Measurements from ENCODE around the gene TMEM219. TPM values are rescaled to one million over a fixed set of nuclear protein-coding genes. Genes with fewer than 3 reads are reported as not detected.

Gene TMEM219
- total RNA-seq, 1 experiment from 2014 or later = 60.8 TPM

DNA sequence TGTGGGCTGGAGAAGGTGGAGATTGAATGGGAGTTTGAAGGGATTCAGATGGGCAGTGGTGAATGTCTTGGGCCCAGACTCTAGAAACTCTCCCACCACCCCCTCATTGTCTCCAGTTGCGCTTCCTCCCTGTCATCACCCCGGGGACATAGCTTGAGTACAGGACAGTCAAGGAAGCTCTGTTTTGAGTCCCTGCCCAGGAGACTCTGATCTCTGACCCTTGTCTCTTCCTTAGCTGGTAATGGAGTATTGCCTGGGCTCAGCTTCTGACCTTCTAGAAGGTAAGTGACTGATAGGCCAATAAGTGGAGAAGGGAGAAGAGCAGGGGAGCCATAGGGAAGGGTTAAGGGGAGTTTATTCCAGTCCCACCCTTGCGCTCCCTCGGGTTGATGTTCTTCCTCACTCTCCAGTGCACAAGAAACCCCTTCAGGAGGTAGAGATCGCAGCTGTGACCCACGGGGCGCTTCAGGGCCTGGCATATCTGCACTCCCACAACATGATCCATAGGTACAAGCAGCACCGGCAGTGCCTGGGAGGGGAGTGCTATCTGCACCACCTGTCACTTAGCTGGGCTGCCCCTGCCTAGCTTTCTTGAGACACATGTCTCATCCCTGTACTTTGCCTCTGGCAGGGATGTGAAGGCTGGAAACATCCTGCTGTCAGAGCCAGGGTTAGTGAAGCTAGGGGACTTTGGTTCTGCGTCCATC, 16.8 kb downstream of the TMEM219 start:
- DNase-seq (ENCODE audit: low spot score) = no peak

DNA sequence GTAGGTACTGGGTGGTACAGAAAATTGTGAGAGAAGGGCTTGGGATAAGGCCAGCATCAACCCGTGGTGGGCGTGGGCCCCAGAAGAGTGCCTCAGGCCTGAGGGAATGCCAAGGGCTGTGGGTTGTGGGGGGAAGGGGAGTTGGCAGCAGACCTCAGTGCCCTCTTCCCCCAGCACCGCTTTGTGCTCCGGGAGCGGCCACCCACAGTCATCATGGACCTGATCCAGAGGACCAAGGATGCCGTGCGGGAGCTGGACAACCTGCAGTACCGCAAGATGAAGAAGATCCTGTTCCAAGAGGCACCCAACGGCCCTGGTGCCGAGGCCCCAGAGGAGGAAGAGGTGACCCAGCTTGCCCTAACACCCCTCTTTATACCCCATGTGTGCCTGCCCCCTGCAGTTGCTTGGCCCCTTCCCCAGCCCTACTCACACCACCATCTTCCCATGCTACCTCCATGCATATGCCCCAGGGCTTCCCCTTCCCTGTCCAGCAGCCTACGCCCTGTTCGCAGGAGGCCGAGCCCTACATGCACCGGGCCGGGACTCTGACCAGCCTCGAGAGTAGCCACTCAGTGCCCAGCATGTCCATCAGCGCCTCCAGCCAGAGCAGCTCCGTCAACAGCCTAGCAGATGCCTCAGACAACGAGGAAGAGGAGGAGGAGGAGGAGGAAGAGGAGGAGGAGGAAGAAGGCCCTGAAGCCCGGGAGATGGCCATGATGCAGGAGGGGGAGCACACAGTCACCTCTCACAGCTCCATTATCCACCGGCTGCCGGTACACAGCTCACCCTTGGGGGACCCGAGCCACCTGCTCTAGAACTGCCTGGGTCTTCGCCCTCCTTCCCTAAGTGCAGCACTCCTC, 20.9 kb downstream of the TMEM219 start:
- DNase-seq (ENCODE audit: low spot score) = no peak

DNA sequence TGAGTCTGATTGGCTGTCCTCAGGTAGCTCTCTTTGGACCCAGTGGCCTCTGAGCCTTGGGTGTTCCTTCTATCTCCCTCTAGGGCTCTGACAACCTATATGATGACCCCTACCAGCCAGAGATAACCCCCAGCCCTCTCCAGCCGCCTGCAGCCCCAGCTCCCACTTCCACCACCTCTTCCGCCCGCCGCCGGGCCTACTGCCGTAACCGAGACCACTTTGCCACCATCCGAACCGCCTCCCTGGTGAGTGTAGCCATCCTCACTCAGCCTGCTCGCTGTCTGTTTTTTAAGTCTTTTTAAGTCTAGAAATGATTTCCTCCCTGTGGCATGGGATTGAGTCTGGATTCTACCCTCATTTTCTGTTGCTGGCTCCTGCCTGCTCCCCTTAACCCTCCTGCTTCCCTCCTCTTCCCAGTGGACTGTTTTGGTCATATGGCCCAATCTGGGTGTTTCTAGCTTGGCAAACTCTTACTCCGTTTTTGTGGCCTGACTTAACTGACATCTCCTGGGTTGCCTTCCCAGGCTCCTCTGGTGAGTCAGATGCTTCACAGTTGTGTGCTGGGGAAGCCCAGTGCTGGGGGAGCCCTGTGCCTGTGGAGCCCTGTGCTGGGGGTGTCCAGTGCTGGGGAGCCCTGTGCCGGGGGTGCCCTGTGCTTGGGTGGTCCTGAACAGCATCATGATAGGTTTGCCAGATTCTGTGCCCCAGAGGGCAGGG, 21.7 kb downstream of the TMEM219 start:
- DNase-seq (ENCODE audit: low spot score) = no peak

DNA sequence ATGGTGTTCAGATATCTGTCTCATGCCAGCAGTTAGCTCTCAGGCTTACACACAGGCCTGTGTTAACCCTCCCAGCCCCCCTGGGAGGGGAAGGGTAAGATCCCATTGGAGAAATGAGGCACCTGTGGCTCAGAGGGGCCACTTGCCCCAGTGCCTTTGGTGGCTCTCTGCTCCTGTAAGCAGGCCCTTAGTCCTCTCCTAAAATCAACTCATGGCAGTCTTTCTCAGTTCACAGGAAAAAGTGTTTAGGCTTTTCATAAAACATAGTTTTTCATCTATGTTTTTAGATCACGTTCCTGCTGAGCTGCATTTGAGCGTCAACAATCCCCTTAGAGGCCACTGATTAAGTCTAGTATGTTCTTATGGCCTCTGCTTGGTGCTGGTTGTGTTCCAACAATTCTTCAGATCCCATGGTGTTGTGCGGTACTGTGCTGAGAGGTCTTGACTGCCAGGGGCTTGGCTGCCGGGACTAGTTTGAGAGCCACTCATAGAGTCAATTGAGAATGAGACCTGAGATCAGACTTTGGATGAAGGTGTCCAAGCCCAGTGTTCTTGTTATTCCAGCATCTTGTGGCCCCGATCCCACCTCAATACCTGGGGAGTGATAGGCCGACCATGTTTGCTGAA, 22.4 kb downstream of the TMEM219 start:
- DNase-seq (ENCODE audit: low spot score) = no peak

DNA sequence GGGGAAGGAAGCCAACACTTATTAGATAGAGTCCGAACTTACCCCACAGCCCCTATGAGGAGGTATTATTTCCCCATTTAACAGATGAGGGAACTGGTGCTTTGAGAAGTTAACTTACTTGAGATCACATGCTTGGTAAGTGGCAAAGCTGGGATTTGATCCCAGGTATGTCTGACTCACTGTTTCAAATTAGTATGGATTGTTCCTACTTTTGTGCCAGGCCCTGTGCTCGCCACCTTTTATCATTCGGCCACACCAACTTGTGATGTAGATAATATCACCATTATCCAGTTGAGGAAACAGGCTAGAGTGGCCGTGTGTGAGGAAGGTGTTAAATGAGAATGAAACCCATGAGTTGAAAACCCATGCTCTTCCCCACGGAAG, 22.9 kb downstream of the TMEM219 start:
- no peak for DNase-seq (ENCODE audit: low spot score)

DNA sequence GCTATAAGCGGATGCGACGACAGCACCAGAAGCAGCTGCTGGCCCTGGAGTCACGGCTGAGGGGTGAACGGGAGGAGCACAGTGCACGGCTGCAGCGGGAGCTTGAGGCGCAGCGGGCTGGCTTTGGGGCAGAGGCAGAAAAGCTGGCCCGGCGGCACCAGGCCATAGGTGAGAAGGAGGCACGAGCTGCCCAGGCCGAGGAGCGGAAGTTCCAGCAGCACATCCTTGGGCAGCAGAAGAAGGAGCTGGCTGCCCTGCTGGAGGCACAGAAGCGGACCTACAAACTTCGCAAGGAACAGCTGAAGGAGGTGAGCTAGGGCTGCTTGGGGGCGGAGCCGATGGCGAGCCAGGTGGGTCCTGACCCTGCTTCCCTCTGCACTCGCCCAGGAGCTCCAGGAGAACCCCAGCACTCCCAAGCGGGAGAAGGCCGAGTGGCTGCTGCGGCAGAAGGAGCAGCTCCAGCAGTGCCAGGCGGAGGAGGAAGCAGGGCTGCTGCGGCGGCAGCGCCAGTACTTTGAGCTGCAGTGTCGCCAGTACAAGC, 23.5 kb downstream of the TMEM219 start:
- DNase-seq (ENCODE audit: low spot score) = no peak

DNA sequence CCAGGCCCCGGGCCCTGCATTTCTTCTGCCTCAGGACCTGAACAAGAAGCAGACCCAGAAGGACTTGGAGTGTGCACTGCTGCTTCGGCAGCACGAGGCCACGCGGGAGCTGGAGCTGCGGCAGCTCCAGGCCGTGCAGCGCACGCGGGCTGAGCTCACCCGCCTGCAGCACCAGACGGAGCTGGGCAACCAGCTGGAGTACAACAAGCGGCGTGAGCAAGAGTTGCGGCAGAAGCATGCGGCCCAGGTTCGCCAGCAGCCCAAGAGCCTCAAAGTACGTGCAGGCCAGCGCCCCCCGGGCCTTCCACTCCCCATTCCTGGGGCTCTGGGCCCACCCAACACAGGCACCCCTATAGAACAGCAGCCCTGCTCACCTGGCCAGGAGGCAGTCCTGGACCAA, 24.4 kb downstream of the TMEM219 start:
- DNase-seq (ENCODE audit: low spot score) = no peak

DNA sequence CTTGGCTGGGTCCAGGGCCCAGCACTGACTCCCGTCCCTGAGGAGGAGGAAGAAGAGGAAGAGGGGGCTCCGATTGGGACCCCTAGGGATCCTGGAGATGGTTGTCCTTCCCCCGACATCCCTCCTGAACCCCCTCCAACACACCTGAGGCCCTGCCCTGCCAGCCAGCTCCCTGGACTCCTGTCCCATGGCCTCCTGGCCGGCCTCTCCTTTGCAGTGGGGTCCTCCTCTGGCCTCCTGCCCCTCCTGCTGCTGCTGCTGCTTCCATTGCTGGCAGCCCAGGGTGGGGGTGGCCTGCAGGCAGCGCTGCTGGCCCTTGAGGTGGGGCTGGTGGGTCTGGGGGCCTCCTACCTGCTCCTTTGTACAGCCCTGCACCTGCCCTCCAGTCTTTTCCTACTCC, 25.1 kb downstream of the TMEM219 start:
- DNase-seq (ENCODE audit: low spot score) = no peak

DNA sequence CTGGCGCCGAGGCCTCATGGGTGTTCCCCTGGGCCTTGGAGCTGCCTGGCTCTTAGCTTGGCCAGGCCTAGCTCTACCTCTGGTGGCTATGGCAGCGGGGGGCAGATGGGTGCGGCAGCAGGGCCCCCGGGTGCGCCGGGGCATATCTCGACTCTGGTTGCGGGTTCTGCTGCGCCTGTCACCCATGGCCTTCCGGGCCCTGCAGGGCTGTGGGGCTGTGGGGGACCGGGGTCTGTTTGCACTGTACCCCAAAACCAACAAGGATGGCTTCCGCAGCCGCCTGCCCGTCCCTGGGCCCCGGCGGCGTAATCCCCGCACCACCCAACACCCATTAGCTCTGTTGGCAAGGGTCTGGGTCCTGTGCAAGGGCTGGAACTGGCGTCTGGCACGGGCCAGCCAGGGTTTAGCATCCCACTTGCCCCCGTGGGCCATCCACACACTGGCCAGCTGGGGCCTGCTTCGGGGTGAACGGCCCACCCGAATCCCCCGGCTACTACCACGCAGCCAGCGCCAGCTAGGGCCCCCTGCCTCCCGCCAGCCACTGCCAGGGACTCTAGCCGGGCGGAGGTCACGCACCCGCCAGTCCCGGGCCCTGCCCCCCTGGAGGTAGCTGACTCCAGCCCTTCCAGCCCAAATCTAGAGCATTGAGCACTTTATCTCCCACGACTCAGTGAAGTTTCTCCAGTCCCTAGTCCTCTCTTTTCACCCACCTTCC, 25.6 kb downstream of the TMEM219 start:
- DNase-seq (ENCODE audit: low spot score) = no peak

DNA sequence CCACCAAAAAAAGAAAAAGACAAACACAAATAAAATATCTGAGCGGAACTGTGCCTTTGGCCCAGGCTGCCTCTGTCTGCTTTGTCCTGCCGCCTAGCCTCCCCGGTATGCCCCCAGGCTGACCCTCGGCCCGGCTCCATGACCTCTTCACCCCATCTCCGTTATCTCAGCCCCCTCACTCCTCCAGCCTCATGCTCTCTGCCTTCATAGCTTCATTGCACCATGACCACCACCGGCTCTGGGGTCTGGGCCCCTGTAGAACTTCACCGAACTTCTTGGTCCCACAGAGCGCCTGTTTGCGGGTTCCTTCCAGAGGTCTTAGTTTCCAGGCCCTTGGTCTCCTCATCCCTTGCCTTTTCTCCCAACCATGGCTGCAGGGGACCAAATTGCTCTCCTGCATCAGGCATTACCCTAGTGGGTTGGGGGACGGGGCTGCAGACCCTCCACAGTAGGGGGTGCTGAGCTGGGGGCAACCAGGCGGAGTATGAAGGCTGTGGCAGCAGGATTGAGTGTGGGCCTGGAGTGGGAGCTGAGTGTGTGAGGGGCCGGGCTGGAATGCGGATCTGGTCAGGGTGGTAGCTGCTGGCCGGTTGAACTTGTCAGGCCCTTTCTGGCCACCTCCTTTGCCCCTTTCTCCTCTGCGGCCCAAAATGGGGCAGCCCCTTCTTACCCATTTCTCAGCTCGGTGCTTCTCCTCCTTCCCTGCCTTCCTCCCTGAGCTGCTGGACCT, 26.6 kb downstream of the TMEM219 start:
- no peak for DNase-seq (ENCODE audit: low spot score)

DNA sequence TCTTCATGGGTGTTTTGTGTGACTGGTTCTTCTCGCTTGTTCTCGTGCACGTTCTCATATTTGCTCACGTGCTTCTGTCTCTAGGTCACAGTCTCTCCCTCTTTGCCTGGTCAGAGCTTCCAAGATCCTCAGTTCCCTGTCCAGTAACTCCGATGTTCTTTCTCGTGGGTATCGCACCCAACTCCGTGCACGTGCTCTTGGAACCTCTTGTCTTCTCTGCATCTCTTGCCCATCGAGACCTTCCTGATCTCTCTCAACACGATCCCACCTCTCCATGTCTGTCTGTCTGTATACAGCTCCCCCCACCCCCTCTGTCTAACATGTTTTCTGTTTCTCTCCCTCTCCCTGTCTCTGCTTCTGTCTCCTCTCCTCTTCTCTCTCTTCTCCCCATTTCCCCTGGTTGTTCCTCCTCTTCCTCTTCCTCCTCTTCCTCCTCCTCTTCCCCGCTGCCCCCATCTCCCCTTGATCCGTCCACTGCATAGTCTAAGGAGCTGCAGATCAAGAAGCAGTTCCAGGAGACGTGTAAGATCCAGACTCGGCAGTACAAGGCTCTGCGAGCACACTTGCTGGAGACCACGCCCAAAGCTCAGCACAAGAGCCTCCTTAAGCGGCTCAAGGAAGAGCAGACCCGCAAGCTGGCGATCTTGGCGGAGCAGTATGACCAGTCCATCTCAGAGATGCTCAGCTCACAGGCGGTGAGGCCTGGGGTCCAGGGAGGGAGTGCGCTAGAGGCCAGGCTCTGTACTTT, 27.4 kb downstream of the TMEM219 start:
- DNase-seq (ENCODE audit: low spot score) = no peak

DNA sequence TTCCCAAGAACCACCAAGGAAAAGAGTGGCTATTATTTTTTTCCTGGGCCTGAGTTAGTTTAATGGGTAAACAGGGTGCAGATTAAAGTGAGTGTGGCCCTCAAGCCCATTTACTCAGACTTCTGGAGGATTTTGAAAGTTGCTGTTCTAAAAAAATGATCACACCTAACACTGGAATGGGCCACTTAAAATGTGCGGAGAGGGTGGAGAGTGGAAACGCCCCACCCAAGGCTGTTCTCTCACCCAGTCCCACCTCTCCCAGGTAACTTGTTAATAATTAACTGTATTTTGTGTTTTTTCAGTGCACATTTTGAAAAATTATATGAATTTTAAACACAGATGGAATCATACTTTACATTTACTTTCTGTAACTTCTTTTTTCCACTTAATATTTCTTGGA, 28.2 kb downstream of the TMEM219 start:
- DNase-seq (ENCODE audit: low spot score) = no peak

DNA sequence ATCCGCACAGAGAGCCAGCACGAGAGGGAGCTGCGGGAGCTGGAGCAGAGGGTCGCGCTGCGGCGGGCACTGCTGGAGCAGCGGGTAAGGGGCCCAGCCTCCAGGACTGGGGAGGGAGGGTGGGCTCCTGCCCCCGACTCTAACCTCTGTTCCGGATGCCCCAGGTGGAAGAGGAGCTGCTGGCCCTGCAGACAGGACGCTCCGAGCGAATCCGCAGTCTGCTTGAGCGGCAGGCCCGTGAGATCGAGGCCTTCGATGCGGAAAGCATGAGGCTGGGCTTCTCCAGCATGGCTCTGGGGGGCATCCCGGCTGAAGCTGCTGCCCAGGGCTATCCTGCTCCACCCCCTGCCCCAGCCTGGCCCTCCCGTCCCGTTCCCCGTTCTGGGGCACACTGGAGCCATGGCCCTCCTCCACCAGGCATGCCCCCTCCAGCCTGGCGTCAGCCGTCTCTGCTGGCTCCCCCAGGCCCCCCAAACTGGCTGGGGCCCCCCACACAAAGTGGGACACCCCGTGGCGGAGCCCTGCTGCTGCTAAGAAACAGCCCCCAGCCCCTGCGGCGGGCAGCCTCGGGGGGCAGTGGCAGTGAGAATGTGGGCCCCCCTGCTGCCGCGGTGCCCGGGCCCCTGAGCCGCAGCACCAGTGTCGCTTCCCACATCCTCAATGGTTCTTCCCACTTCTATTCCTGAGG, 29.1 kb downstream of the TMEM219 start:
- no peak for DNase-seq (ENCODE audit: low spot score)

DNA sequence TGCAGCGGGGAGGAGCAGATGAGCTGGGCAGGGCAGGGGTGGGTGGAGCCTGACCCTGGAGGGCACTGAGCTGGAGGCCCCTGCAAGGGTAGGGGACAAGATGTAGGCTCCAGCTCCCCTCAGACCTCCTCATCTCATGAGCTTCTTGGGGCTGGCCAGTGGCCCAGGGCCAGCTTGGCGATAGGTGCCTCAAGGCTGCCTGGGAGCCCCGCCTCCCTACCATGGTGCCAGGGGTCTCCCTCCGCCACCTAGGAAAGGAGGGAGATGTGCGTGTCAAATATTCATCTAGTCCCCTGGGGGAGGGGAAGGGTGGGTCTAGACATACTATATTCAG, 29.7 kb downstream of the TMEM219 start:
- no peak for DNase-seq (ENCODE audit: low spot score)

DNA sequence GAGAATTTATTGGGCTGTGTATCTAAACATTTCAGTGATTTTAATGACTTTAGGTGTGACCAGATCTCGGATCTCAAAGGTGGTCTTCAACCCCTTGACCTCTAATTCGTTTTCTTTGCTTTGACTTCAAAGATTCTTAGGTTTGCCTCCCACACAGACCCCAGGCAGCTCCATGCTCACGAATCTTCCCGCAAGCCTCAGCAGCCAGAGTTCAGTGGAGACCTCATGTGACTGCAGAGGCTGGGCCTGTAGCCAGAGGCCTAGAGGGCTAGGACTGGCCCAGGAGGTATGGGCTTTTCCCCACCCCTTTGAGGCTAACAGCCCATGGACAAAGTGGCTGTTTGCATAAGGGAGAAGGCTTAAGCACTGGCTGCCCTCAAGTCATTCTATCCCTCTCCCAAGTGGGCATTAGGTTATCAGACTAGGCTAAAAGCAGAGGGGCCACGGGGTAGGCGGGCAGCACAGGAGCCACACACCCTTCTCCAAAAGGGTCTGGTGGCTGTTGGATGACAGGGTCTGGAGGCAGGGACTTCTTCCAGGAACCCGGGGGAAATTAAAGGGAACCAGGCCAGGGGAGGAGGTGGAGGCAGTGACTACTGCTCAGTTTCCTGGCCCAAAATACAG, 30.6 kb downstream of the TMEM219 start:
- DNase-seq (ENCODE audit: low spot score) = no peak

DNA sequence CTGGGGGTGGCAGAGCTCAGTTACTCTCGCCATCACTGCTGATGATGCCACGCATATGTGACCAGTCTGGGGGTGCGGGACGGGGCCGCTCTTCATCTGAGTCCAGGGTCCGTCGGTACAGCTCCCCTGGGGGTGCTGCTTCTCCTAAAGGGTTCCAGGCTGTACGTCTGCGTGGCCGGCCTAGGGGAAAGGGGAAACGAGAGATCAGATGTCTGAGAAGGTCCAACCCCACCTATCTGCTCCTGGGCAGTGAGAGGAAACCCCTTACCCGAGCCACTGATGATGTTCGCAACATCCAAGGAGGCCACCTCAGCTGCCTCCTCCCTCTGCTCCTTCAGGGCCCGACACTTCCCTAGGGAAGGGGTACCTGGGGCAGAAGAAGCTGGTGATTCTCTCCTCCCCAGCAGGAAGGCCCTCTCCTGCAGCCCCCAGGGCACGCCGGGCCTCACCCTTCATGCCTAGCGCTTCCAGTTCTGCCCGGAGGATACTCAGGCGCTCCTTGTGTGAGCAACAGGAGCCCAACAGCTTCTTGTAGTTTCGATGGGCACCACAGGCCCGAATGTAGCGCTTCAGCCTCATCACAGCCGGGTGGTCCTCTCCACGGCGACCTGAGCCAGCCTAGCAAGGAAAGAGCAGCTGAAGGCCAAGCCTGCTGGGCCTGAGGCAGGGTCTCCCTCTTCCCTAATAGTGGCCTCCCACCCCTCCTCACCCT, 31.5 kb downstream of the TMEM219 start:
- no peak for DNase-seq (ENCODE audit: low spot score)

DNA sequence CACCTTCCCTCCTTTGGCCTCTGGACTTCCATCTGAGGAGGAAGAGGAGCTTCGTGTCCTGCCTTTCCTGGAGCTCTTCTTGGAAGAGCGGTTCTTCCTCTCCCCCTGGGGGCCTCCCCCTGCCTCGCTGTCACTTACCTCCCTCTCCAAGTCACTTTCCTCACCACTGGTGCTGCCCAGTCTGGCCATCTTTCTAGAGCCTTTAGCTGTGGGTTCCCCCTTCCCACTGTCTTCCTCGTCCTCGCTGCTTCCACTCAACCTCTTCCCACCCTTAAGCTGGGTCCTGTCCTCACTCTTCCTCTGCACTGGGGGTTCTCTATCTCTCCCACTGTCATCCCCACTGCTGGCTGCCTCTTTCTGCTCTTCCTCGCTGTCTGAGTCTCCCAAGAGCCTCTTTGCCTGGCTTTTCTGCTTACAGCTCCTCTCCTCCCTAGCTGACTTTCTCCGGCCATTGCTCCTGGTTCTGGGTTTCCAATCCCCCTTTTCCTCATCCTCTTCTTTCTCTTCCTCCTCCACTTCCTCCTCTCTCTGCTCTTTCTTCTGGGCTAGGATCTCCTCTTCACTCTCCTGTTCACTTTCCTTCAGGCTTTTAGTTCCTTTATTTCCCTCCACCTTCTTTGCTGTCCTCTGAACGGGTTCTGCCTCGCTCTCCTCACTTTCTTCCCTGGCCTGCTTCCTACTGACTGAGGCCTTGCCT, 32.2 kb downstream of the TMEM219 start:
- no peak for DNase-seq (ENCODE audit: low spot score)

All from H4 (cell line).